Eye (tissue), 1 donor: Measurements from ENCODE around the gene CHRNA4.
"Not testable (repeated sequence)": the region's sequence is repeated elsewhere in the genome, so short reads cannot be mapped to it uniquely, and the experiment has no call there.

Source experiments
- DNase-seq: peaks from one replicate; pipeline ENCODE4 v3.0.0-alpha.2; 2015

Gene CHRNA4

DNA sequence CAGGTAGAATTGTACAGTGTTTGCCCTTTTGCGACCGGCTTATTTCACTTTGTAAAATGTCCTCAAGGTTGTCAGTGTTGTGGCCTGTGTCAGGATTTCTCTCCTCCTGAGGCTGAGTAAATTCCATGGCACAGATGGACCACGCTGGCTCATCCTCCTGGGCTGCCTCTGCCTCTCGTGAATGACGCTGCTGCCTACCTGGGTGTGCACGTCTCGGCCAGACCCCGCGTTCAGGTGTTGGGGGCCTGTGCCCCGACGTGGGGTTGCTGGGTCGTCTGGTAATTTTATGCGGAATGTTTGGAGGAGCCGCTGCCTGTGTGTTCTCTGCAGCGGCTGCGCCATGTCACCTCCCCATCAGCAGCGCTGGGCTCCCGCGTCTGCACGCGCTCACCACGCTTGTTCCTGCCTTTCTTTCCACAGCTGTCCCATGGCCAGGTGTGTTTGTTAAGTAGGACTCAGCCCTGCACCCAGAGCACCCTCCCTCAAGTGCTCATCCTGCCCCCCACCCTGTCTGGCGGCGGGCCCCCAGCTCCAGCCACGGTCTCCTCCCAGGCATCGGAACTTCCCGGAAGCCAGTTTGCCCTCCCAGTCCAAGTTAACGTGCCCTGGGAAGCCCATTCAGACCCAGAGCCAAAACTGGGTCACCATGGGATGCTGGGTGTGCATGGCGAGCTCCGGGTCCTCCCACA is 36.1 kb upstream of the CHRNA4 start:
- no peak for DNase-seq

DNA sequence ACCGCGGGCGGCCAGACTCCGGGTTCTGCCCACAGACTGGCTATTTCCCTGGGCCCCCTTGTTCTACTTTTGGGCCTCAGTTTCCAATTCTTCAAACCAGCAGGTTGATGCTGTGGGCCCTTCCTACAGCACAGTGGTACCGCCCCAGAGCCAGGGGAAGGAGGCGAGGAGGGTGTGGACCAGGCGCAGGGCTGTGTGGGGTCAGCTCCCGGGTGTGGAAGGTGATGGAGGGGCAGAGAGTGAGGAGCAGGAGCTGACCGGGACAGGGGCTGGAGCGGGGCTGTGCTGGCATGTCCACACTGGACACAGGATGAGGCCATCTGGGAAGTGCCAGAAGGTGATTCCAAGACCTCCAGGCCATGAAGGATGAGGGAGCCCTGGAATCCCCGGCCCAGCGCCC is 35.2 kb upstream of the CHRNA4 start:
- no peak for DNase-seq

DNA sequence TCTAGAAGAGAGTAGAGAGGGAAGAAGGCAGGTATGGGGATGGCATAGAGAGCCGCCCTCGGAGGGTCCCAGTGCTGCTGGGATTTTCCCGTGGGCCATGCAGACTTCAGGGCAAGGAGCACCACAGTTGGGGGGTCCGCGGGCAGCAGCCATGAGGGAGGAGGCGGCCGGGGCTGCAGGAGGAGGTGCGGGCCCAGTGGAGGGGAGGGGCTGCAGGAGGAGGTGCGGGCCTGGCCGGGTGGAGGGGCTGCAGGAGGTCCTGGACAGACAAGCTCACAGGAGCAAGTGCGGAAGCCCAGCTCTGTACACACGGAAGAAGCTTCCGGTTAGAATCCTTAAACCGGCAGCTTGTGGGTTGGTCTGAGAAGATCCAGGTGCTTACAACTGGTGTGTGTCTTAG is 34.6 kb upstream of the CHRNA4 start:
- no peak for DNase-seq

DNA sequence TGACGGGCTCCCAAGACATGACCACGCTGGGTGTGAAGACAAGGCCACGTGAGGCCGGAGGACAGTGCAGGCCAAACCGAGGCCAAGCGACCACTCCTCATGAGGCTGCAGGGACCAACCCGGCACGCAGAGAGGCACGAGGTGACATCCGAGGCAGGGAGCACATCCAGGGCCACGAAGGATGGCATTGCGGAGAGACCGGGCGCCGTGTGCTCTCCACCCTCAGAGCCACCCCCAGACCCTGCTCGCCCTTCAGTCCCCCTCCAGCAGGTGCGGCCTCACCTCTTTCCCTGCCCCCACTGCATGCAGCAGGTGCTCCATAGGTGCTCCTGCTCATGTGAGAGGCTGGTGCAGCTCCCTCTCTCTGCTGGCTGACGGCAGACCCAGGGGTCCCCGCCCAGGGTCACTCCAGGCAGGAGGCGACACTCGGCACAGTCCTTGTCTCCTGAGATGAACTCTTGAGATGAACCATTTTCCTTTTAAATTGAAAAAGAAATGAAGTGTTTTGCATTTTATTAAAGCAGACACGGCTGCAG is 33.8 kb upstream of the CHRNA4 start:
- DNase-seq = no peak

DNA sequence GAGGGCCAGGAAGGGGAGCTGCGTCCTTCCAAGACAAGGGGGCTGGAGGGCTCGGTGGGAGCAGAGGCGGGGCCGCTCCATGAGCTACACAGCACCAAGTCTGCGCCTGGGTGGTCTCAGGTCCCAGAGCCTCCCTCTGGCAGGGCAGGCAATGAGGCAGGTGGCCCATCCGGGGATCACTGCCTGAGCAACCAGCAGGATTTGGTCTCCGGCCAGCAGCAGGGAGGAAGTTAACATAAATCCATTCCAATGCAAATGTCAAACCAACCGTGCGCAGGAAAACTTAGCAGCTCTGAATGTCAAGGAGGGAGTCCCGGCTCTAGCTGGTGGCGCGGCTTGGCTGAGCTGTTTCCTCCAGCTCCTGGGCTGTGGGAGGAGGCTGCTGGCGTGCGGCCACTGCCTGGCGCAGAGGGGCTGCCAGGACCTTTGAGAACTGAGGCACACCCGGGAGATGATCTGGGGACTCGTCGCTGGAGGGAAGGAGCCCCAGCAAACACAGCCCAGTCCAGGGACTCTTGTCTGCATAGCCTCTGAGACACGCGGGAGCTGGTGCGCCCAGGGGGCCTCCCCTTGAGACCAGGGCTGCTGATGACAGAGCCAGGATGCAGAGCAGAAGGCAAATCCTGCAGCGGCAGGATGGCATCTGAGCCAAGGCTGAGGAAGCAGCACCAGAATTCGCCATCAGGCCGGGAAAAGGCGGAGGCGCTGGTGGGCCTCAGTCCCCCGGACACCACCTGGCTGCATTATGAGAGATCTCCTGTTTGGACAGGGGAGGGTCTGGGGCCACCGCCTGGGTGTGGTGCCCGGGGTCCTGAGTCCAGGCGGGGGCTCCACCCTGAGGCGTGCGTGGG is 33.1 kb upstream of the CHRNA4 start:
- peak; percentile 74 for DNase-seq

DNA sequence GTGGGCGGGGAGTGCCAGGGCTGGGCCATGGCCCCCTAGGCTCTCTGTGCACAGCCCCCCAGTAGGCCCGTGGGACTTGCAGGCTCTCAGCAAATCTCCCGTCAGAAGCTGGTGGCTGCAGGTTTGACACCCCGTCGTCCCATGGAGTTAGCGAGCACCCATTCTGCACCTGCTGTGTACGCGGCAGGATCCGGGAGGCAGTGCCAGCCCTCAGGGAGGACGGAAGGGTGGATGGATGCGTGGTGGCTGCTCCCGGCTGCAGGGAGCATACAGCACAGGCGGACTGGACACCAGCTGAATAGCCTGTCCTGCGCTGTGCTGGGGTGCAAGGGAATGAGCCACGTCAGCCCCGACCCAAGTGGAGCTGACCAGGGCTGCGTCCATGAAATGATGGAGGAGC is 32.4 kb upstream of the CHRNA4 start:
- DNase-seq = no peak

DNA sequence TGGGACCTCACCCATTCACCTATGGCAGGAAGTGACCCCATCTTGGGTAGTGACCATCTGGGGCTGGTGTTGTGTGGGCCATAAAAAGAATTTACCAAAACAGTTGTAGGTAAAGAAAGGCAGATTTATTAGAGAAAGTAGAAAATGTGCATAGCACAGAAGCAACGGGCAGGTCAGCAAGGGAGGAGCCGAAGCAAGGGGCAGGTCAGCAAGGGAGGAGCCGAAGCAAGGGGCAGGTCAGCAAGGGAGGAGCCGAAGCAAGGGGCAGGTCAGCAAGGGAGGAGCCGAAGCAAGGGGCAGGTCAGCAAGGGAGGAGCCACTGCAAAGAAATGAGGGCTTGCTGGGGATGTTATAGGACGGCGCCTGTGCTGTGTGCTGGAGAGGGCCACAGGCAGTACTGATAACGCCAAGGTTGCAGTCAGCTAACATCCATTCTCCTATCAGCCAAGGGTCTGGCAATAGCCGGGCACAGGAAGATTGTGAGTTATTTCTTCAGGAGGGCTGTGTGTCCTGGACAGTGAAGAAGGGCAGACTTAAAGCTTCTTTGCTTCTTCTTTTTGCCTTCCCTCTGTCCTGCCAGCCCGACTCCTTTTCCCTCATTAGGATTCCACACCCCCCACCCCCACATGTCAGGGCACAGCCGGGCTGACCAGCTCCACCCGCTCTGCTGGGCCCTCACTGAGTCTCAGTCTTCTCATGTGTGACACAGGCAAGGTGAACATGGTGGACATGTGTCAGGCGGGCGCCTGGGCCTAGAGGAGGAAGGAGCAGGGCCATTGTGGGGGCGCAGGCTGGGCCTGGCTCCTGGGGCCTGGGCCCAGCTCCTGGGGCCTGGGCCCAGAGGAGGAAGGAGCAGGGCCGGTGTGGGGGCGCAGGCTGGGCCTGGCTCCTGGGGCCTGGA is 31.6 kb upstream of the CHRNA4 start:
- DNase-seq = no peak

DNA sequence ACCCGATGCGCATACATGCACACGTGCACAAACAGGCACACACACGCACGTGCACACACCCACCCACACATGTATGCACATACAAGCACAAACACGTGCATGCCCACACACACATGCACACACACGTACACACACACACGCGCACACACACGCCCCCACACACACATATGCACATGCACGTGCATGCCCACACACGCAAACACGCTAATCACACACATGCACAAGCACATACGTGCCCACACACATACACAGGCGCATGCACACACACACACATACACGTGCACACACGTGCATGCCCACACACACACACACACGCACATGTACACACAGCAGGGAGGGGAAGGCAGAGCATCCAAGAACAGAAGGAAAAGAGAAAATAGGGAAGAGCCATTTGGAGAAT is 26.8 kb upstream of the CHRNA4 start:
- DNase-seq = no peak

DNA sequence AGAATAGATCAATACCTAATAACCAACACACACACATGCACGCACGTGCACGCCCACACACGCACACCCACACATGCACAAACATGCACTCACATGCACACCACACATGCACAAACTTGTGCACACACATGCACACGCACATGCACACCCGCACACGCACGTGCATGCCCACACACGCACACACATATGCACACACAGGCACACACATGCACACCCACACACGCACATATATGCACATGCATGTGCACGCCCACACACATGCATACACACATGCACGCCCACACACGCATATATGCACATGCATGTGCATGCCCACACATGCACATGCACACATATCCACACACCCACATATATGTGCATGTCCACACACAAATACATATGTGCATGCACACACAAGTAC is 26.2 kb upstream of the CHRNA4 start:
- DNase-seq = no peak

DNA sequence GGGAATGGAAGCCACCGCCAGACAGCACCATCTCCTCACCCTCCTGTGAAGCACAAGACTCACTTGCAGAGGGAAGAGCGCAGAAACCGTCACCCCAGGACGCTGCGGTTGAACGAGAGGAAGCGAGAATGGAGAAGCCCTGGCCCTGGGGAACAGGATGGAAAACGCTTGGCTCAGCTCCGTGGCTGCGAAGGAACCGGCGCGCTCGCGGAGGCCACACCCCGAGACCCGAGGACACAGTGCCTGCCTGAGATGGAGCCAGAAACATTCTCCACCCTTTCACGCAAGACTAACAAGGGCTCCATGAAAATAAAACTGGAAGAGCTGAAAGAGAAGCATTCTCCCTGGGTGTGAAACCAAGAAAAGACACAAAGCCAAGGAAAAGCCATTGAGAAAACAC is 25.3 kb upstream of the CHRNA4 start:
- DNase-seq = no peak

DNA sequence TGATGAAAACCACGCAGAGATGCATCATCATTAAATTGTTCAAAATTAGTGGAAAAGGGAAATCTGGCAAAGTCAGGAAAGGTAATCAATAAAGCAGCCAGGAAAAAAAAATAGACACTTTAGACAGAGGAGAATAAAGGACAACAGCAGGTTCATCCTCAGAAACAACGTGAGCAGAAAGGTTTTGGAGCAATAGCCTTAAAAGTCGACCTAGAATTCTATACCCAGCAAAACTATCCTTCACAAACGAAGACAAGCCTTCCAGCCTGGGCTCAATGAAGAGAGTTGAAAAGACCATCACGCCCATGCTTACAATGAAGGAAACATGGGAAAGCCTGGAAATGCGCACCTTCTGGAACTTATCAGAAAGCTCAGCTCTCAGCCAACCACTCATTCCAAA is 24.7 kb upstream of the CHRNA4 start:
- no peak for DNase-seq

DNA sequence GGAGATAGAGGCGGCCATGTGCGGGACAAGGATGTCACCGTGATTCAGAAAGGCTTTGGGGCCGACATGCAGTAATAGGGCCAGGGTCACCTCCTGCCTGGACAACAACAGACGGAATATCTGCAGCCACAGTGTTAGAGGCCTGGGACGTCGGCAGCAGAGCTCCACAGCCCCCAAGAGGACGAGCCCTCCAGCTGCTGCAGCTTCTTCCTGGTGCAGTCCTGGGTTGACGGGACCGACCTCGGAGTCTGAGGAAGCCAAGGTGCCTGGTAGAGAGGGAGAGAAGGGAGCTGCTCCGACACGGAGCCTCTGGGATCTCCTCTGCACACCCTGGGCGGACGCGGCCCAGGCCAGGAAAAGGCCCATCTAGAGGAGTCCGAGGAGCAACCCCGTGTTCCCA is 23.2 kb upstream of the CHRNA4 start:
- DNase-seq = no peak

DNA sequence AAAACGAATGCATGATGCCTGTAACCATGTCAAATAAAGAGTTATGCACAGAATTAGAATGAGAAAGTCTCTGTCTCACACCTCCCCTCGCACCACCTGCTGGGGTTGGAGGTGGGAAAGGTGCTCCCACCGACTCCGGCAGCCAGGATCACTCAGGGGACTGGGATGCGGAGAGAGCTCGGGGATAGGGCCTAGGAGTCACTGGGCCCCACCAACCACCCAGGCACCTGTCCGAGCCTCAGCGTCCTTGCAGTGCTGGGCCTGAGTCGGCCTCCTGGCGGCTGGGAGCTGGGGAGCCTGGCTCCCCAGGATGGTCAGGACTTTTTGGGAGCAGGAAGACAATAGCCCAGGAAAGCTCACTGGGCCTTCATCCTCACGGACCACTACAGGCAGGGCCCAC is 22.4 kb upstream of the CHRNA4 start:
- DNase-seq = no peak

DNA sequence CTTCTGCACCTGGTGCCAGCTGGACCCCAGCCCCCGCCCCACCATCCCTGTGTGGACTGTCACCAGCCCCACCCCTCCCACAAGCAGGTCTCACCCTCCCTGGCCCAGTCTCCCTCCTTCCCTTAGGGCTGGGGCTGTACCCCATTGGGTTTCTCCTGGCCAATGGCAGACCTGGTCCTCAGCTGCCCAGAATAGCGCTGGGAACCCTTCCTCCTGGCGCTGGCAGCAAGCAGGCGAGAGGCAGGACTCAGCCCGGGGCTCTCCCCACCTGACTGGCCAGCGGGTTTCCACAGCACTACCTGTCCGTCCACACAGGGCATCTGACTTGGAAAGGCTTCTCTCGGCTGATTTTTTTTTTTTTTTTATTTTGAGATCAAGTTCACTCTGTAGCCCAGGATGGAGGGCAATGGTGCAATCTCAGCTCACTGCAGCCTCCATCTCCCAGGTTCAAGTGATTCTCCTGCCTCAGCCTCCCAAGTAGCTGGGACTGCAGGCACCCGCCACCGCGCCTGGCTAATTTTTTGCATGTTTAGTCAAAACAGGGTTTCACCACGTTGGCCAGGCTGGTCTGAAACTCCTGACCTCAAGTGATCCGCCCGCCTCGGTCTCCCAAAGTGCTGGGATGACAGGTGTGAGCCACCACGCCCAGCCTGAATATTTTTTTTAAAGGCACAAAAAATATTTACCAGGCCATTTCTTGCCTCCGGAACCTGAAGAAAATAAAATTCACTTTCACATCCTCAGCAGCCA is 21.6 kb upstream of the CHRNA4 start:
- no peak for DNase-seq

DNA sequence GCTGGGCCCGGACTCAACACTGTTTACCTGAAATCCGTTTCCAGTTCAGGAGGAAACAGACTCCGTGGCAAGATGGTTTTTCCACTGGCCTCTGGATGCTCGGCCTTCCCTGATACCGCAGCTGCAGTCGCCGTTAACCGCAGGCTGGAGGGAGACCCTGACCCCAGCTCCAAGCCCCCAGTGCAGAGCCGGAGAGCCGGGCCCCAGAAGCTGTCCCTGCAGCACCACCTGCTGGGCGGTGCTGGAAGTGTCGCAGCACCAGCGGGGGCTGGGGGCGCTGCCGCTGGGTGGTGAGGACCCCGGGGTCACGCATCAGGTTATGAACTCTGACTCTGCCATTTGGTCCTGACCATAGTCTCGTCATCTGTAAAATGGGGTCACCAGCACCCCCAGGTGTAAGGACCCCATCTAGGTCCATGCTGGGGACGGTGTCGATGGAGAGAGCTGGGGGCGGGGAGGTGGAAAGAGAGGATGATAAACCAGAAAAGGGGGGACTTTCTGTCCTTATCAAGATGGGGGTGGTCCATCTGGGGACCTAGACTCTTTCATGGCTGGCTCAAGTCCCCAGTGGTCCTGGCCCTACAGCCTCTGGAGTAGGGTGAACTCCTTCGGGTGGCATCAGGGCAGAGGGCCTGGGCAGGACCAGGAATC is 20.8 kb upstream of the CHRNA4 start:
- peak; percentile 80 for DNase-seq

DNA sequence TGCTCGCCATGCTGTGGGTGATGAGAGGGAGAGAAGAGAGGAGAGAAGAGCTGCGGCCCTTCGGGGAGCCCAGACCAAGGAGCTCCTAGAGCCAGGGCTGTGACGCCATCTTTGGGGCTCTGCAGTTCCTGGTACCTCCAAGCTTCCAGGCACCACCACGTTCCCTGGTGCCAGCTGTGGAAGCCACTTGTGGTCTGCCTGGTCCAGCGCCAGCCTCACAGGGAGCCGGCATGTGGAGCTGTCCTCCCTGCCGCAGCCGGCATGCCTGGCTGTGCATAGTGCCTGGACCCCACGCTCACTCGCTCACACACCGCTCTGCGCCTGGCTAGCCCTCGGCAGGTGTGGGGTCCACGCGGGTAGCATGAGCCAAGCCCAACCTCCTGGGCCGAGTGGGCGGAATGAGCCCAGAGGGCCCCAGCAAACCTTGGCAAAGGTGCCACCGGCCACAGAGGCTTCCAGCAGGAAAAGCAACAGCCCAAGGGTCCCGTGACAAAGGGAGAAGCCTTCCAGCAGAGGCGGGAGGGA is 19.3 kb upstream of the CHRNA4 start:
- DNase-seq = no peak

DNA sequence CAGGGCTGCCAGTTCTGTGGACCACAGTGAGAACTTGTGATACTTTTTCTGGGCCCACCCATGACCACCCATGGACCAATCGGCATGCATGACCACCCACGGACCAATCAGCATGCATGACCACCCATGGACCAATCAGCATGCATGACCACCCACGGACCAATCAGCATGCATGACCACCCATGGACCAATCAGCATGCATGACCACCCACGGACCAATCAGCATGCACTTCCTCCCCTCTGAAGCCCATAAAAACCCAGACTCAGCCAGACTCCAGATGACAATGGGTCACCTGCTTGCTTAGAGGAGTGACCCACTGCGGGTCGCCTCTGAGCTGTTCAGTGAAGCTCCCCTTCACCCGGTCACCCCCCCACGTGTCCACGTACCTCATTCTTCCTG is 18.7 kb upstream of the CHRNA4 start:
- not testable (repeated sequence) for DNase-seq

DNA sequence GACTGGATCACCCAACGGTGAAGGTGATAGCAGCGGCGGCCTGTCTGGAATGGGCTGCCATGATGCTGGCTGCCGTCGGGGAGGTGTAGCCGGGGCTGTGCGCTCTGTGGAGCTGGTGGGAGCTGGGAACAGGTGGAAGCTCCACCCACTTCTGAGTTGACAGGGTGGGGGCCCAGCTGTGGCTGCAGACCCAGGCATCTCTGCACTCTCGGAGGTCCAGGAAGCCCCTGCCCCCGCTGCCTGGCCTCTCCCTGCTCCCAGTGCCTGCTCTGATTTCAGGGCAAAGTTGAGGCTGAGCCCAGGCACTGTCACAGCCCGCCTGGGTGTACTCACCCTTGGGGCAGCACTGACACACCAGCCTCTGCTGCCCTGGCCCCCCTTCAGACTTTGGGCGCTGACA is 18.1 kb upstream of the CHRNA4 start:
- DNase-seq = no peak

DNA sequence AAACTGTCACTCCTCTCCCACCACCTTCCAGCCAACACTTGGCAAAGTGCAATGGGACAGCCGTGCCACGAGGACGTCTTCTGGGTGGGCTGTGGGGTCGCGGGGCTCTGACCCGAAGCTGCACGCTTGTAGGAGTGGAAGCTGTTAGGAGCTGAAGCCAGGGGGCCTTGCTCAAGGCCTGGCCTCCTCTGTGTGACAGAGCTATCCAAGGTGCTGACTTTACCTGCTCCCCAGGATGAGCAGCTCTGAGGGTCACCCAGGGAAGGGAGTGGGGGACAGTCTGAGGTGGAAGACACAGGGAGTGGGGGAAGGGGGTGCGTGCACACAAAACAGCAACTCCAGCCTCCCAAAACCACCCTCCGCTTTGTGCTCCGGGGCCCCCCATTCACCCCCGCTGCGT is 17.5 kb upstream of the CHRNA4 start:
- DNase-seq = peak; percentile 49

DNA sequence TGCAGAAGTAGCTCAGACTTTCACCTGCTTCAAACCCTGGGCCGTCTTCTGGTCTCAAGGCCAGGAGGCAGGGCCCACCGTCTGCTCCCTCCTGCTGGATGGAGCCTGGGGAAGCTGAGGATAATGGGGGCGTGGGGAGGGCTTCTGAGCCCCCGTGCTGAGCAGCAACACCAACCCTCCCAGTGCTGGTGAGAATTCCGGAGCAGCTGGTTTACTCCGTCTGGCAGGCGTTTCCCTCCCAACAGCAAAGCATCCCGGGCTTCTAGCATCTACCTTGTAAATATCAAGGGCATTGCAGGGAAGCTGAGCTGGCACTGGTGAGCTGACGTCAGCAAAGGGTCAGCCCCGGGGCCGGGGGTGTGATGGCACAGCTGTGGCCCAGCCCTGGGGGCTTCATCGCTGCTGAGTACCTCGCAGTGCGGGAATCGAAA is 16.8 kb upstream of the CHRNA4 start:
- peak; percentile 85 for DNase-seq

DNA sequence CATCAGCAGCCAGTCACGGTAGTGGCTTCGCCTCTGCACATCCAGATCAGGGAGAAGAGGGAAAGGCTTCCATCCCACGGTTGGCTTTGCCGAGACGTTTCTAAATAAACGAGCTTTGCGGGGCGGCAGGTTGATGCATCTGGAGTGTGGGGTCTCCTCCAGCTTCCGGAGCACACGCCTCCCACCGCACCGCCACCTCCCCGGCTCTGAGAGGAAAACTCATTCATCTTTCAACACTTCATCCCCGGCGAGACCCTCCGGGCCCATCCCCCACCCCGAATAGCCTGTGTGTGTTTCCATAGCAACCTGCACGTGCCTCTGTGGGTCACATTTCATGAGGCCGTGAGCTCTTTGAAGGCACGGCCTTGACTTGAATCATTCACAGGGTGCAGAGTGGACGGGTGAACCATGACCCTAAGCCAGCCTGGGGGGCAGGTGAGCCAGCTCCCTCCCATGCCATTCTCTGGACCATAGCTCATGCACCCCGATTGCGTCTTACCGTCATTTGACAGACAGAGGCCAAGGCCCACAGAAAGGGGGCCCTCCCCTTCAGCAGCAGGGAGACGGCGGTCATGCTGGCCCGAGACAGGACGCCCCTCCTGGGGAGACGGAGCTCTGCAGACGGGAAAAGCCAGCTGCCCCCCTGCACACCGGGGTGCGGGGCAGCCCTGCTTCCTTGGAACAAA is 16.2 kb upstream of the CHRNA4 start:
- DNase-seq = peak; percentile 96
